A549 treated with ZK216348 at 1 μM for 4 hours (cell line): ENCODE data around the gene MATN3. TPM values are rescaled to one million over a fixed set of nuclear protein-coding genes. Genes with fewer than 3 reads are reported as not detected.

Experiments used
- total RNA-seq: library from RNA; stranded (reverse); fragments of 200-300 nt; extraction: Qiagen RNA extraction; gene quantifications from 5 replicates; pipeline ENCODE4 v1.2.3, GENCODE V29; 2022; ENCODE audit warnings: low read depth

Gene MATN3, protein sequence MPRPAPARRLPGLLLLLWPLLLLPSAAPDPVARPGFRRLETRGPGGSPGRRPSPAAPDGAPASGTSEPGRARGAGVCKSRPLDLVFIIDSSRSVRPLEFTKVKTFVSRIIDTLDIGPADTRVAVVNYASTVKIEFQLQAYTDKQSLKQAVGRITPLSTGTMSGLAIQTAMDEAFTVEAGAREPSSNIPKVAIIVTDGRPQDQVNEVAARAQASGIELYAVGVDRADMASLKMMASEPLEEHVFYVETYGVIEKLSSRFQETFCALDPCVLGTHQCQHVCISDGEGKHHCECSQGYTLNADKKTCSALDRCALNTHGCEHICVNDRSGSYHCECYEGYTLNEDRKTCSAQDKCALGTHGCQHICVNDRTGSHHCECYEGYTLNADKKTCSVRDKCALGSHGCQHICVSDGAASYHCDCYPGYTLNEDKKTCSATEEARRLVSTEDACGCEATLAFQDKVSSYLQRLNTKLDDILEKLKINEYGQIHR
- 9.8 to 16.8 TPM (median 14.4 TPM) in 5 replicates for total RNA-seq

DNA sequence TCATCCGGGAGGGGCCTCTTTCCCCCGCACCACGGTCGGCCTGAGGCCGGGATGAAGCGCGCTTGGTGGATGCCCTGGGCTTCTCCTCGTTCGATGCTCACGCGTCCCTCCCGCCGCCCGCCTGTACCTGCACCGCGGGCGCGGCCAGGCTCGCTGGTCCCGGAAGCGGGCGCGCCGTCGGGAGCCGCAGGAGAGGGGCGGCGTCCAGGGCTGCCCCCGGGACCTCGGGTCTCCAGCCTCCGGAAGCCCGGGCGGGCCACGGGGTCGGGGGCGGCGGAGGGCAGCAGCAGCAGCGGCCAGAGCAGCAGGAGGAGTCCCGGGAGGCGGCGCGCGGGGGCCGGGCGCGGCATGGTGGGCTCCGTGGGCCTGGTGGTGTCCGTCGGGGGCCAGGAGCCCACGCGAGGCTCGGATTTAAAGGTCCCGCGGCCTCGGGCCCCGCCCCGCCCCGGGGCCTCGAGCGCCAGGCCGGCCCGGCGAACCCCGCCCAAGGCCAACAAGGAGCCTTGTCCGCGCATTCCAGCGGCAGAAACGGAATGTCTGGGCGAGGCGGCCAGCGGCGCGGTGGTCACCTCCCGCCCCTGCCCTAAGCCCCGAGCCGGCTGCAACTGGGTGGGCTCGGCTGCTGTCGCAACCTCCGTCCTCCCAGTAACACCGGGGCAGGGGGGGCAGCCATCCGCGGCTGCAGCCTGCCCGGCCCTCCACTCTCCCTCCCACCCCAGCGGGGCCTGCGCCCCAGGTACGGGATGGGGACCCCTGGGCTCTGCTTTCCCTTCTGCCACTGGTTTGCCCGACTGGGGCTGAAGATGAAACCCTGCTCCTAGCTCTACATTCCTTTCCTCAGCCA, at the start of gene MATN3:
MATN3 (minus strand) TSS at position 387 of the 844 bp plus-strand sequence; CDS start at position 350, 37 bp downstream.

DNA sequence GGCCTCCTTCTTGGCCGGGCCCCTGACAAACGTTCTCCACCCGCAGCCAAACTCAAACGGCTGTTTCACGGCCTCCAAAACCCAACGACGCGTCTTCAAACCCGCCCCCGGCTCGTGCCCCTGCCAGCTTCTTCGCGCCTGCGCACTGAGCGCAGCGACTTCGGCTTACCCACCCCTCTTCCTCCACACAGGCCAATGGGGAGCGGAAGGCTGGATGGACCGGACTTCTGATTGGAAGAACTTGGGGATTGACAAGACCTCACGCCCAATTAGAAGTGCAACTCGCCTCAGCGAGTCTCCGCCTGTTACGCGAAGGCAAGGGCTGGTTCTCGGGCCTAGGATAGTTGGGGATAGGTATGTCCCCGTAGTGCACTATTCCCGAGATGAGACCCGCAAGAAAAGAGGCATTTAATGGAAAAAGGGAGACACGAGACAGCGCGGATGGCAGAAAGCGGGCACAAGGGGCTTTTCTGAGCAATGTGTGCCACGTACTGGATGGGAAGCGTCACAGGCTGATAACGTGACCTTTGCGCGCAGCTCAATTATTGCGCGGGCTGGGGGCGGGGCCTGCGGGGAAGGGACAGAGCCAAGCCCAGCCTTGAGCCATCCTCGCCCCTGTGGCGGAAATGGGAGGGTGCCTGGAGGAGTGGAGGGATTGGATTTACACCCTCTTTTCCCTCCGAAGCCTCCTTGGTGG, 39.2 kb upstream of the MATN3 start, which contains the start of gene LAPTM4A:
LAPTM4A (minus strand) TSS at position 97 of the 697 bp plus-strand sequence. CDS start 108 bp downstream, outside the sequence.

DNA sequence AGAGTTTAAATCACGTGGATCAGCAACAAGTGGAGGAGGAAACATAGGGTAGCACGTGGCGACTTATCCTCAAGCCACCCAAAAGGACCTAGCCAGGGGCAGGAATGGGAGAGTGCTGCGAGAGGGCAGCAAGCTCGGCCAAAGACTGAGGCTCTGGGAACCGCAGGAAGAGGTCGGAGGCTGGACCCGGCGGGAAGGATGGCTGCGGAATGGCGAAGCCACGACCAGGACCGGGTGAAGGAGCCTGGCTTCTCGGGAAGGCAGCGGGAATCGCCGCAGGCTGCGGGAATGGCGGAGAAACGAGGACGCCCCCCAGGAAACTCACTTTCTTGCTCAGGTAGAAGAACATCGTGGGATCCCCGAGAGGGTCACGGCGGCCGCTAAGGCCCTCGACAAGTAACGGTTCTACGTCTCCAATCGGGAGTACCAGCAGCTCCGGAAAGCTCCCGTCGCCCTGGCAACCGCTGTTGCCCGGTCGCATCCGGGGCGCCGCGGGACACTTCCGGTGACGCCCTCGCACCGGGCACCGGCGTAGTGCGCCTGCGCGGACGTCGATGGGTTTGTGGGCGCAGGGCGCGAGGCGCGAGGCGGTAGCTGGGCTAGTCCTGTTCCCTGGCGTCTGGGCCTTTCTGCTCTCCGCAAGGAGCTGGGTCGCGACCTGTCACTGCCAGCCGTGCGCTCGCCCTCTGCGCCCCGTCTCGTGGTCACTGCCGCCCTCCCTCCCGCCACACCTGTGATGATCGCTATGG, 22.6 kb downstream of the MATN3 start, which contains the start of gene WDR35:
WDR35 (minus strand) TSS at position 439 of the 749 bp plus-strand sequence; CDS start at position 349, 90 bp downstream.

Other genes starting within 250 kb of the MATN3 start
- gene TTC32, start 110.7 kb downstream of the MATN3 start, total RNA-seq: 10.7 to 18.3 TPM (median 12.3 TPM) in 5 replicates
- gene WDR35, start 22.6 kb downstream of the MATN3 start, total RNA-seq: 12.3 to 18.3 TPM (median 15.8 TPM) in 5 replicates
- 196 to 296 TPM (median 280 TPM) in 5 replicates for gene LAPTM4A, start 39.0 kb upstream of the MATN3 start, total RNA-seq
- 128 to 234 TPM (median 196 TPM) in 5 replicates for gene SDC1, start 212.5 kb upstream of the MATN3 start, total RNA-seq